Naive B cell (primary cell): ENCODE results near the gene DDX39B. TPM values are rescaled to one million over a fixed set of nuclear protein-coding genes. Genes with fewer than 3 reads are reported as not detected.
"Not testable (repeated sequence)": the region's sequence is repeated elsewhere in the genome, so short reads cannot be mapped to it uniquely, and the experiment has no call there.

Source experiments
- ATAC-seq, 2 donors: fragments of 150-1000 bp; cut with Tn5 transposase; 2 replicates each; pipeline ENCODE4 v1.10.0; 2021; ENCODE audit warnings: low read depth in 2 of 2, mild to moderate bottlenecking in 2 of 2, moderate library complexity in 2 of 2
- DNase-seq: peaks from one replicate; pipeline ENCODE4 v3.0.0; 2022
- H3K27ac Mint-ChIP-seq, 6 donors: one replicate each; pipeline ENCODE4 v1.8.0; 2020 to 2022; ENCODE audit warnings: mild to moderate bottlenecking in 6 of 6, mixed read lengths in 6 of 6, moderate library complexity in 5 of 6, inconsistent platforms in 2 of 6
- H3K27me3 Mint-ChIP-seq, 3 donors: one replicate each; pipeline ENCODE4 v1.8.0; 2021 to 2022; ENCODE audit warnings: mixed read lengths in 3 of 3, mild to moderate bottlenecking in 1 of 3
- H3K36me3 Mint-ChIP-seq, 2 donors: one replicate each; pipeline ENCODE4 v1.8.0; 2020 to 2022; ENCODE audit warnings: mixed read lengths in 2 of 2, inconsistent platforms in 1 of 2, mild to moderate bottlenecking in 1 of 2
- H3K4me1 Mint-ChIP-seq, 3 donors: one replicate each; pipeline ENCODE4 v1.8.0; 2020 to 2022; ENCODE audit warnings: mixed read lengths in 3 of 3, inconsistent platforms in 1 of 3, mild to moderate bottlenecking in 1 of 3, moderate library complexity in 1 of 3
- H3K4me3 Mint-ChIP-seq, 8 donors: one replicate each; pipeline ENCODE4 v1.8.0; 2020 to 2022; ENCODE audit warnings: mild to moderate bottlenecking in 8 of 8, mixed read lengths in 8 of 8, moderate library complexity in 8 of 8, inconsistent platforms in 2 of 8
- H3K9me3 Mint-ChIP-seq, 7 donors: one replicate each; pipeline ENCODE4 v1.8.0; 2020 to 2022; ENCODE audit warnings: mixed read lengths in 7 of 7, mild to moderate bottlenecking in 5 of 7, inconsistent platforms in 2 of 7, moderate library complexity in 1 of 7
- polyA plus RNA-seq, 6 donors: library from polyadenylated mRNA; unstranded; fragments of 300-500 nt; fragmentation: Illumina TruSeq; gene quantifications; one replicate each; pipeline ENCODE4 v1.2.3, GENCODE V29; 2021; ENCODE audit warnings: low read depth in 6 of 6

The DDX39B gene
- polyA plus RNA-seq, 6 donors from 2014 or later, result 41.6 to 117 (median 74.5) TPM

DNA sequence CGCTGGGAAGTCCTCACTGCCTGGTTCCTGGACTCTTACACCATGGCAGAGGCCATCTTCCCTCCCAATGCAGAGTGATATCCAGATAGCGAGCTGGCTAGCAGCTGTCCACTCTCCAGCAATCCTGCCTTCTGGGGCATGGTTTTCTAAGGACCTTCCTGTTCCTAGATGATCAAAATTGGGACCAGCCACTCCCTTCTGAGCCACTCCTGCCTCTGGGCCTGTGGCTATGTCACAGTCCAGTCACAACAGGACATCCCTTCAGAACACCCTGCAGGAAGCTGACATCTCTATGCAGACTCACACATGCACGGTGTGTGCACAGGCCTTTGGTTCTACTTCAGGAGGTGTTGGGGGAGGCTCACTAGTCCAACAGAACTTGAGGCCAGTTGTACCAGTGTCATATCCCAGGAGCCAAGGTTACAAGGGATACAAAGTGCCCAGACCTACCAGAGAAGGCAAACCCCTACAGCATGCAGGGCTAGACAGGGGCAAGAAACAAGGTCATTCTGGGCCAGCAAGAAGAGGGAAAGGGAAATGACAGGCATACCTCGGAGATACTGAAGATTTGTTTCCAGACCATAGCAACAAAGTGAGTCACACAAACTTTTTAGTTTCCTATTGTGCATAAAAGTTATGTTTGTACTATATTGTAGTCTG, 15.7 kb downstream of the DDX39B start:
- Mint-ChIP-seq H3K36me3 (peaks cover 6 to 11% of the 10 kb centered on the region in 2 donors), H3K4me1 (peaks cover 0 to 7% (median 5%) of the 10 kb centered on the region in 3 donors), H3K27me3 (no peaks in the 10 kb centered on the region), H3K27ac (peak overlapping the region in 2 of 6 donors; percentile 27 to 83), H3K4me3 (peak overlapping the region in 1 of 8 donors; percentile 57), H3K9me3 (no peaks in the 10 kb centered on the region)
- ATAC-seq (no peak), DNase-seq (no peak)

- ATAC-seq (no peak), DNase-seq (no peak)
- Mint-ChIP-seq H3K36me3 (peaks cover 4 to 6% of the 10 kb centered on the region in 2 donors), H3K9me3 (no peaks in the 10 kb centered on the region), H3K4me3 (no peak overlapping the region), H3K27ac (peak overlapping the region in 1 of 6 donors; percentile 27), H3K4me1 (peaks cover 0 to 5% (median 1%) of the 10 kb centered on the region in 3 donors), H3K27me3 (no peaks in the 10 kb centered on the region)
Observed at GRCh38 chr6:31525553-31525931, 16.3 kb downstream of the DDX39B start.

GRCh38 chr6:31521835-31522234, 20.0 kb downstream of the DDX39B start:
- H3K4me1 Mint-ChIP-seq, result no peaks in the 10 kb centered on the region
- ATAC-seq, result no peak
- H3K4me3 Mint-ChIP-seq, result no peak overlapping the region
- no peaks in the 10 kb centered on the region for H3K36me3 Mint-ChIP-seq
- DNase-seq, result no peak
- H3K27me3 Mint-ChIP-seq, result no peaks in the 10 kb centered on the region
- no peaks in the 10 kb centered on the region for H3K9me3 Mint-ChIP-seq
- H3K27ac Mint-ChIP-seq, result no peak overlapping the region

DNA sequence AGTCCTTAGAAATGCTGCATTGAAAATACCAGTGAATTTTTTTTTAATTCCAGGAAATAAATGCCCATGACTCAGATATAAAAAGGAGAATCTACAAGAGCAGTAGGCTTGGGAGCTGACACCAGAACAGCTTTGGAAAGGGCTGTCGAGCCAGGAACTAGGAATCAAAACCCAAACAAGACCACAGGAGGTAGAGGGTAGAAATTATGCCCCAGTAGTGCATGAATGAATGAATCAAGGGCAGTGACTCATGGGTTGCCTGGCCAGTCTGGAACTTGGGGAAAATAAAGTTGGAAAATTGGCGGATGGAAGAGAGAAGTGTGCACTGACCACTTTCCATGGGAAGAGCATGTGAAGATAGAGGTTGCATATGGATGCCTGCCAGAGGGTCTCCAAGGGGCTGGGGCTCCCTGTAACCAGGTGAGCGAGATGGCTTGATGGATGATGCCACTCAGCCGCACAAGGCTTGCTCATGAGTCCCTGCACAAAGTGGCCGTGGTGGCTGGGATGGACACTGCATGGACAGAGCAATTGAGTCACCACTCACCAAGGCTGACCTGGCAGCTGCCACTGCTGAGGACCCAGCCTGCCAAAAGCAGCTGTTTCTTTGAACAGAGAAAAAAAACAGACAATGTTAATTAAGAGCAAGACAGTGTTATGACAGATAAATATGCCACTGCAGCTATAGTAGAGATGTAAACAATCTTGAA, 28.2 kb downstream of the DDX39B start:
- Mint-ChIP-seq H3K4me1 (peaks cover 0 to 9% (median 0%) of the 10 kb centered on the region in 3 donors), H3K27me3 (peaks cover 0 to 8% (median 5%) of the 10 kb centered on the region in 3 donors), H3K36me3 (peaks cover 0 to 8% of the 10 kb centered on the region in 2 donors), H3K27ac (peak overlapping the region in 1 of 6 donors; percentile 89), H3K9me3 (no peaks in the 10 kb centered on the region), H3K4me3 (no peak overlapping the region)
- ATAC-seq, result no peak
- DNase-seq, result no peak

DNA sequence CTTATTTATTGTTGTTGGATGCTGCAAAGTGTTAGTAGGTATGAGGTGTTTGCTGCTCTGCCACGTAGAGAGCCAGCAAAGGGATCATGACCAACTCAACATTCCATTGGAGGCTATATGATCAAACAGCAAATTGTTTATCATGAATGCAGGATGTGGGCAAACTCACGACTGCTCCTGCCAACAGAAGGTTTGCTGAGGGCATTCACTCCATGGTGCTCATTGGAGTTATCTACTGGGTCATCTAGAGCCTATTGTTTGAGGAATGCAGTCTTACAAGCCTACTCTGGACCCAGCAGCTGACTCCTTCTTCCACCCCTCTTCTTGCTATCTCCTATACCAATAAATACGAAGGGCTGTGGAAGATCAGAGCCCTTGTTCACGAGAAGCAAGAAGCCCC, 31.8 kb downstream of the DDX39B start:
- Mint-ChIP-seq H3K27ac (no peak overlapping the region), H3K4me1 (peaks cover 4 to 8% (median 7%) of the 10 kb centered on the region in 3 donors), H3K36me3 (peaks cover 0 to 8% of the 10 kb centered on the region in 2 donors), H3K4me3 (no peak overlapping the region), H3K9me3 (no peaks in the 10 kb centered on the region), H3K27me3 (no peaks in the 10 kb centered on the region)
- DNase-seq (no peak), ATAC-seq (no peak)

DNA sequence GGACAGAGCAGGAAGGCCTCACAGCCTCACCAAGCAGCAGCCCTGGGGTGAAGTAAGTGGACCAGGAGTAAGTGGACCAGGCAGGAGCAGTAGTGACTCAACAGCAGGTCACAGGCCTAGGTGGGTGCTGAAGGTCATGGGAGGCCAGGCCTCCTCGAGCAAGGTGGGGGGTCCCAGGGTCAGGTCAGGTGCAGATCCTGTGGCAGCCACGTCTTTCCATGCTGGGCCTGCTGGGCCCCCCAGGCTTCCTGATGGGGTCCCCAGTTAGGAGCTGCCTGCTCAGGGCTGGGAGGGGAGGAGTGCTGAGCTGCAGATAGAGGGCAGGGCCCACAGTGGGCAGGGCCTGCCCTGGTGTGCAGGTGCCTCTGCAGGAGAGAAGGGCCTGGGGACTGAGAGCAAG, 32.8 kb downstream of the DDX39B start:
- Mint-ChIP-seq H3K27ac (peak overlapping the region in 2 of 6 donors; percentile 23 to 69), H3K4me1 (peaks cover 9 to 11% (median 11%) of the 10 kb centered on the region in 3 donors)
- not testable (repeated sequence) for H3K27me3 Mint-ChIP-seq, ATAC-seq, H3K36me3 Mint-ChIP-seq, H3K4me3 Mint-ChIP-seq, H3K9me3 Mint-ChIP-seq, DNase-seq

DNA sequence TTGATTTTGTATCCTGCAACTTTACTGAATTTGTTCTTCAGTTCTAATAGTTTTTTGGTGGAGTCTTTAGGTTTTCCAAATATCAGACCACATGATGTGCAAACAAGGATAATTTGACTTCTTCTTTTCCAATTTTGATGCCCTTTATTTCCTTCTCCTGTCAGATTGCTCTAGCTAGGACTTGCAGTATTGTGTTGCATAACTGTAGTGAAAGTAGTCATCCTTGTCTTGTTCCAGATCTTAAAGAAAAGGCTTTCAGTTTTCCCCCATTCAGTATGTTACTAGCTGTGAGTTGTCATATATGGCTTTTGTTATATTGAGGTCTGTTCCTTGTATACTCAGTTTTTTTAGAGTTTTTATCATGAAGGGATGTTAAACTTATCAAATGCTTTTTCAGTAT, 39.2 kb downstream of the DDX39B start:
- ATAC-seq, result no peak
- peak overlapping the region in 1 of 8 donors; percentile 18 for H3K4me3 Mint-ChIP-seq
- DNase-seq, result no peak
- peaks cover 49 to 73% (median 66%) of the 10 kb centered on the region in 3 donors for H3K4me1 Mint-ChIP-seq
- no peaks in the 10 kb centered on the region for H3K27me3 Mint-ChIP-seq
- no peaks in the 10 kb centered on the region for H3K36me3 Mint-ChIP-seq
- peak overlapping the region in 1 of 6 donors; percentile 30 for H3K27ac Mint-ChIP-seq
- H3K9me3 Mint-ChIP-seq, result no peaks in the 10 kb centered on the region

- not testable (repeated sequence) for ATAC-seq
- H3K4me1 Mint-ChIP-seq, result peaks cover 63 to 86% (median 81%) of the 10 kb centered on the region in 3 donors
Observed at GRCh38 chr6:31499648-31500047, 42.2 kb downstream of the DDX39B start.

GRCh38 chr6:31498748-31499147, 43.1 kb downstream of the DDX39B start:
- peak overlapping the region; percentile 88 to 99 (median 94) for H3K4me3 Mint-ChIP-seq
- H3K27me3 Mint-ChIP-seq, result no peaks in the 10 kb centered on the region
- no peaks in the 10 kb centered on the region for H3K36me3 Mint-ChIP-seq
- no peaks in the 10 kb centered on the region for H3K9me3 Mint-ChIP-seq
- peak overlapping the region in 5 of 6 donors; percentile 16 to 97 (median 39) for H3K27ac Mint-ChIP-seq
- H3K4me1 Mint-ChIP-seq, result peaks cover 65 to 88% (median 80%) of the 10 kb centered on the region in 3 donors
- DNase-seq (no peak), ATAC-seq (no peak)

More at GRCh38 chr6:31499648-31500047, 42.2 kb downstream of the DDX39B start:
- H3K27ac Mint-ChIP-seq, result peak overlapping the region in 1 of 6 donors; percentile 34
- not testable (repeated sequence) for H3K9me3 Mint-ChIP-seq, H3K27me3 Mint-ChIP-seq, H3K36me3 Mint-ChIP-seq, DNase-seq
- peak overlapping the region in 6 of 8 donors; percentile 25 to 97 (median 69) for H3K4me3 Mint-ChIP-seq

DNA sequence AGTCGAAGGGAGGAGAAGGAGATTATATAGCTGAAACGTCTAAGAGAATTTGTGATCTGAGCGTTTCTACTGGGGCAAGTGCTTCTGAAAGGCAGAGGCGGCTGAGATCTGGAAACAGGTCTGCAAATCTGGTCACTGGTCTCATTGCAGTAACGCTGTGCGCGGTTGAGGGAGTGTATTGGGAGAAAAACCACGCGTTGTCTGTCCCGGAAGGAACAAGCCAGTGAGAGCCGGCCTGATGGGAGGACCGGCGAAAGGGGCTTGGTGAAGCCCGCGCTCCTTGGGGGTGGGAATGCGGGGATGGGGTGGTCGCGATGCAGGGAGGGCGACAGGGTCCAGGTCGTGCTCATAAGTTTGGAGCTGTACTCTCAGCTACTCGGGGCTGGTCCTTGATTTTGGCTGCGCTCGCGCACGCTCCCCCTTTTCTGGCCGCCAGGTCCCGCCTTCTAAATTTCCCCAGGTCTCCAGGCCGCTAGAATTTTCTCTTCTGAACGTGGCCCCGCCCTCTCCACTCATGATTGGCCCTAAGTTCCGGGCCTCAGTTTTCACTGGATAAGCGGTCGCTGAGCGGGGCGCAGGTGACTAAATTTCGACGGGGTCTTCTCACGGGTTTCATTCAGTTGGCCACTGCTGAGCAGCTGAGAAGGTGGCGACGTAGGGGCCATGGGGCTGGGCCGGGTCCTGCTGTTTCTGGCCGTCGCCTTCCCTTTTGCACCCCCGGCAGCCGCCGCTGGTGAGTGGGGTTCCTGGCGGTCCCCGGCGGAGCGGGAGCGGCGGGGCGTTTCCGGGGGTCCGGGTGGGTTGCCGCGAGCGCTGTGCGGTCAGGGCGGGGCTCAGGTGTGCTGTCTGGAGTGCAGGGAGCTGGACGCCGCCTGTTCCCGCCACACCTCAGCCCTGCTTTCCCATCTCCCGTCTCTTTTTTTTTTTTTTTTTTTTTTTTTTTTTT, 44.0 kb downstream of the DDX39B start, which contains the start of gene MICB:
Gene MICB, plus strand, starts transcription at position 615 of the 946 bp plus-strand sequence. Its CDS starts 49 bp downstream, at position 664.
- Mint-ChIP-seq H3K4me1 (peaks cover 68 to 82% (median 80%) of the 10 kb centered on the region in 3 donors), H3K36me3 (no peaks in the 10 kb centered on the region)

GRCh38 chr6:31496826-31497225, 45.0 kb downstream of the DDX39B start:
- Mint-ChIP-seq H3K4me1 (peaks cover 65 to 76% (median 76%) of the 10 kb centered on the region in 3 donors), H3K27ac (peak overlapping the region; percentile 36 to 98 (median 81)), H3K4me3 (peak overlapping the region; percentile 88 to 99 (median 94))
- not testable (repeated sequence) for DNase-seq, ATAC-seq, H3K27me3 Mint-ChIP-seq, H3K36me3 Mint-ChIP-seq, H3K9me3 Mint-ChIP-seq

More for the DNA sequence above, 44.0 kb downstream of the DDX39B start, which contains the start of gene MICB:
- no peaks in the 10 kb centered on the region for H3K9me3 Mint-ChIP-seq
- H3K4me3 Mint-ChIP-seq, result peak within 1 kb of the TSS; percentile 88 to 99 (median 94)
- DNase-seq (peak; percentile 82), ATAC-seq (peak; percentile 66 to 69)
- peak within 1 kb of the TSS; percentile 51 to 98 (median 81) for H3K27ac Mint-ChIP-seq
- H3K27me3 Mint-ChIP-seq, result no peaks in the 10 kb centered on the region

DNA sequence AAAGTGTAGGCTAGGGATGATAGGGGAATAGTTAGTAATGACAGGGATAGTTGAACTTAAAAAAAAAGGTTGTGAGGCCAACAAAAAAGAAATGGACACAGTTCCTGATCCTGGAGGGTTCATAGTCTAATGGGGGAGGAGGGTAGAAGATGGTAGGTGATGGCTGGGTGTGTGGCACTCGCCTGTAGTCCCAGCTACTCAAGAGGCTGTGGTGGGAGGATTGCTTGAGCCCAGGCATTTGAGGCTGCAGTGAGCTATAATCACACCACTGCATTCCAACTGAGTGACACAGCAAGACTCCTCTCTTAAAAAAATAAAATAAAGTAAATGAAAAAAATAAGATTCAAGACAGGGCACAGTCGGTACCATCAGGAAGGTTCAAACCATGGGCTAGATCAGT, 46.2 kb downstream of the DDX39B start:
- H3K27ac Mint-ChIP-seq, result peak overlapping the region in 5 of 6 donors; percentile 78 to 97 (median 84)
- H3K4me1 Mint-ChIP-seq, result peaks cover 54 to 68% (median 66%) of the 10 kb centered on the region in 3 donors
- H3K4me3 Mint-ChIP-seq, result peak overlapping the region; percentile 82 to 99 (median 95)
- DNase-seq (no peak), ATAC-seq (no peak)
- no peaks in the 10 kb centered on the region for H3K36me3 Mint-ChIP-seq
- no peaks in the 10 kb centered on the region for H3K27me3 Mint-ChIP-seq
- H3K9me3 Mint-ChIP-seq, result no peaks in the 10 kb centered on the region
